Measurements from ENCODE around the gene SLC15A3.

DNA sequence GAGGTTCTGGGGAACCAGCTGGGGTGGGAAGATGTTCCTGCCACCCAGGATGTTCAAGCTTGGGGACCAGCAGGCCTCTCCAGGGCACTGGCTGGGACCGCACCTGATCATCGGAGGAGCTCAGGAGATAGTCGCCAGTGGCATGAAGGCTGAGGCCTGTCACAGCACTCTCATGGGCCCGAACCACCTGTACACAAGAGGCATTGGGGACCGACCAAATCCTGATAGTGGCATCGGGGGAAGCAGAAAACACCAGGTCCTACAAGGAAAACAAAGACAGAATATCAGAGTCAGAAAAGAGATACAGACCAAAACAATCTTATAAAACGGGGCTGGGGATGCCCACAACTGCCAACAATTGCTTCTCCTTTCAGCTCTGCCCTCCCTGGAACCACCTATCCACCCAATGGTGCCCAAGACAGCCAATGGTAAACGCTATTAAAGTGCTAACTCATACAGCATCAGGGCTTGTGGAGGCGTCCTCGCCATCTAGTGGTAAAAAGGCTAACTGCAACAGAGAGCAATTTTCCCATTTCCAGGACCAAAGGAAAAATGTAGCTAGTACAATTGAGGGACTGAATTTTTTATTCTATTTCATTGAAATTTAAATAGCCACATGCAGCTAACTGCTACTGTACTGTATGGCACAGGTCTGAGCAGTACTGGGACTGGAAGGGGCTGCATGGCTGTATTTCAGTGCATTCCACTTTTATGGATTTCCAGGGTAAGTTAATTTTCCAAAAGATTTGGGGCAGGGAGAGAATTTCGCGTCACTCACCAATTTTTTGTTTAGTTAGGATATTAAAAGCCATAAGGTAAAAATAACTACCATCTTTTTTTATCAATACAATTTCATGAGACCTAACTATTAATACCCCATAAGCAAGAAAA lies 52.7 kb downstream of the SLC15A3 start:
- TF ChIP-seq EZH2phosphoT487 (IDR thresholded peaks at IDR 0.05; ENCODE audit: borderline replicate concordance, low read depth, low read length): no peak
- TF ChIP-seq, protein P1, sequence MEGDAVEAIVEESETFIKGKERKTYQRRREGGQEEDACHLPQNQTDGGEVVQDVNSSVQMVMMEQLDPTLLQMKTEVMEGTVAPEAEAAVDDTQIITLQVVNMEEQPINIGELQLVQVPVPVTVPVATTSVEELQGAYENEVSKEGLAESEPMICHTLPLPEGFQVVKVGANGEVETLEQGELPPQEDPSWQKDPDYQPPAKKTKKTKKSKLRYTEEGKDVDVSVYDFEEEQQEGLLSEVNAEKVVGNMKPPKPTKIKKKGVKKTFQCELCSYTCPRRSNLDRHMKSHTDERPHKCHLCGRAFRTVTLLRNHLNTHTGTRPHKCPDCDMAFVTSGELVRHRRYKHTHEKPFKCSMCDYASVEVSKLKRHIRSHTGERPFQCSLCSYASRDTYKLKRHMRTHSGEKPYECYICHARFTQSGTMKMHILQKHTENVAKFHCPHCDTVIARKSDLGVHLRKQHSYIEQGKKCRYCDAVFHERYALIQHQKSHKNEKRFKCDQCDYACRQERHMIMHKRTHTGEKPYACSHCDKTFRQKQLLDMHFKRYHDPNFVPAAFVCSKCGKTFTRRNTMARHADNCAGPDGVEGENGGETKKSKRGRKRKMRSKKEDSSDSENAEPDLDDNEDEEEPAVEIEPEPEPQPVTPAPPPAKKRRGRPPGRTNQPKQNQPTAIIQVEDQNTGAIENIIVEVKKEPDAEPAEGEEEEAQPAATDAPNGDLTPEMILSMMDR (conservative IDR thresholded peaks at IDR 0.05; ENCODE audit: low read length): peak; percentile 99

All from OCI-LY7 (cell line).